KOPT-K1 (cell line): ENCODE measurements around the gene MFSD12.
"Not testable (repeated sequence)": the region's sequence is repeated elsewhere in the genome, so short reads cannot be mapped to it uniquely, and the experiment has no call there.

Source experiments
- H3K27ac ChIP-seq: fragments of 200-600 bp; sonication (generic); 2 replicates; pipeline ENCODE4 v1.5.1; 2016; ENCODE audit warnings: antibody characterized with exemption, mild to moderate bottlenecking, low read depth, low read length; ENCODE audit not compliant: poor library complexity, severe bottlenecking
- H3K36me3 ChIP-seq: fragments of 200-600 bp; sonication (generic); 2 replicates; pipeline ENCODE4 v1.5.1; 2017; ENCODE audit warnings: antibody characterized with exemption, mild to moderate bottlenecking, low read length, moderate library complexity; ENCODE audit not compliant: insufficient read depth
- H3K9me3 ChIP-seq: fragments of 200-600 bp; sonication (generic); 2 replicates; pipeline ENCODE4 v1.5.1; 2017; ENCODE audit warnings: antibody characterized with exemption, low read length, mild to moderate bottlenecking; ENCODE audit not compliant: insufficient read depth, poor library complexity, severe bottlenecking

MFSD12 gene

GRCh38 chr19:3590991-3591659 is 33.7 kb upstream of the MFSD12 start:
- Histone ChIP-seq H3K9me3 (peaks cover 20% of the 10 kb centered on the region), H3K27ac (no peak overlapping the region), H3K36me3 (no peaks in the 10 kb centered on the region)

GRCh38 chr19:3589949-3590348 is 32.6 kb upstream of the MFSD12 start:
- Histone ChIP-seq H3K9me3 (peaks cover 20% of the 10 kb centered on the region), H3K36me3 (no peaks in the 10 kb centered on the region), H3K27ac (no peak overlapping the region)

- no peaks in the 10 kb centered on the region for H3K36me3 ChIP-seq
- no peak overlapping the region for H3K27ac ChIP-seq
- H3K9me3 ChIP-seq: peaks cover 20% of the 10 kb centered on the region
Observed at GRCh38 chr19:3589439-3589838, 32.1 kb upstream of the MFSD12 start.

- Histone ChIP-seq H3K27ac (no peak overlapping the region), H3K9me3 (peaks cover 19% of the 10 kb centered on the region), H3K36me3 (no peaks in the 10 kb centered on the region)
Observed at GRCh38 chr19:3586707-3587346, 29.4 kb upstream of the MFSD12 start.

- Histone ChIP-seq H3K9me3 (peaks cover 13% of the 10 kb centered on the region), H3K36me3 (no peaks in the 10 kb centered on the region), H3K27ac (no peak overlapping the region)
Observed at GRCh38 chr19:3586127-3586626, 28.8 kb upstream of the MFSD12 start.

GRCh38 chr19:3585301-3586126 is 28.1 kb upstream of the MFSD12 start, which contains the start of gene GIPC3:
TSS of gene GIPC3 (plus strand) at chr19:3585478. CDS start at chr19:3585598, 120 bp downstream.
- H3K36me3 ChIP-seq: no peaks in the 10 kb centered on the region
- H3K27ac ChIP-seq: no peak within 1 kb of the TSS
- peaks cover 6% of the 10 kb centered on the region for H3K9me3 ChIP-seq

- H3K9me3 ChIP-seq, H3K36me3 ChIP-seq, H3K27ac ChIP-seq: not testable (repeated sequence)
Observed at GRCh38 chr19:3584036-3584802, 26.8 kb upstream of the MFSD12 start.

GRCh38 chr19:3581792-3582191 is 24.4 kb upstream of the MFSD12 start:
- H3K9me3 ChIP-seq, H3K27ac ChIP-seq, H3K36me3 ChIP-seq: not testable (repeated sequence)

- Histone ChIP-seq H3K36me3 (peaks cover 2% of the 10 kb centered on the region; the same call in 1 of the 2 replicates), H3K9me3 (no peaks in the 10 kb centered on the region), H3K27ac (no peak overlapping the region)
Observed at GRCh38 chr19:3580156-3580934, 23.0 kb upstream of the MFSD12 start.

- H3K27ac ChIP-seq: no peak overlapping the region
- no peaks in the 10 kb centered on the region for H3K9me3 ChIP-seq
- H3K36me3 ChIP-seq: peaks cover 9% of the 10 kb centered on the region
Observed at GRCh38 chr19:3578390-3578789, 21.0 kb upstream of the MFSD12 start.

- H3K9me3 ChIP-seq: no peaks in the 10 kb centered on the region
- H3K27ac ChIP-seq: no peak overlapping the region
- H3K36me3 ChIP-seq: peaks cover 9% of the 10 kb centered on the region
Observed at GRCh38 chr19:3577723-3578344, 20.4 kb upstream of the MFSD12 start.

GRCh38 chr19:3576696-3577443 is 19.5 kb upstream of the MFSD12 start:
- Histone ChIP-seq H3K36me3 (peaks cover 9% of the 10 kb centered on the region), H3K9me3 (no peaks in the 10 kb centered on the region), H3K27ac (no peak overlapping the region)

- no peaks in the 10 kb centered on the region for H3K9me3 ChIP-seq
- H3K27ac ChIP-seq: no peak overlapping the region
- H3K36me3 ChIP-seq: peaks cover 9% of the 10 kb centered on the region
Observed at GRCh38 chr19:3575949-3576673, 18.7 kb upstream of the MFSD12 start.
